PC-9 (cell line): Measurements from ENCODE around the gene GADD45G. TPM values are rescaled to one million over a fixed set of nuclear protein-coding genes. Genes with fewer than 3 reads are reported as not detected.

Experiments
- BruUV-seq: library from RNA; stranded (reverse); fragments of 400-500 nt; replicated peaks from 2 replicates; lab custom pipeline; 2021; lab: Mats Ljungman, UMichigan
- CTCF ChIA-PET: fragments of 300-600 bp; sonication (Branson Sonifier 250); formaldehyde crosslinking; loops from one replicate; lab custom pipeline; 2022; ENCODE audit warnings: antibody characterized with exemption; lab: Charles Lee
- POLR2A ChIA-PET: fragments of 300-600 bp; sonication (Branson Sonifier 250); formaldehyde crosslinking; loops from one replicate; lab custom pipeline; 2022; ENCODE audit warnings: antibody characterized with exemption; ENCODE audit not compliant: unreplicated experiment; lab: Charles Lee
- DNase-seq, 2 experiments: peaks; one replicate each; pipeline versions ENCODE4 v3.0.0 to v3.0.0-alpha.2; 2015 to 2022; ENCODE audit warnings: mixed read lengths in 1 of 2
- H2AFZ ChIP-seq: fragments of 200-600 bp; sonication (generic); 2 replicates; pipeline ENCODE4 v1.8.1; 2017; ENCODE audit warnings: antibody characterized with exemption
- H3F3A ChIP-seq: fragments of 200-600 bp; sonication (generic); 2 replicates; pipeline ENCODE4 v1.8.1; 2017; ENCODE audit warnings: antibody characterized with exemption, mild to moderate bottlenecking, low read depth; ENCODE audit not compliant: insufficient read depth
- H3K27ac ChIP-seq: fragments of 200-600 bp; sonication (generic); 2 replicates; pipeline ENCODE4 v1.6.1; 2016; ENCODE audit warnings: mixed run types
- H3K27me3 ChIP-seq: fragments of 200-600 bp; sonication (generic); 2 replicates; pipeline ENCODE4 v1.6.1; 2016; ENCODE audit warnings: low read depth, mixed run types; ENCODE audit not compliant: insufficient read depth
- H3K36me3 ChIP-seq: fragments of 200-600 bp; sonication (generic); 2 replicates; pipeline ENCODE4 v1.6.1; 2016; ENCODE audit warnings: low read depth, mixed run types
- H3K4me1 ChIP-seq: fragments of 200-600 bp; sonication (generic); replicated peaks from 2 replicates; pipeline ENCODE4 v1.6.1; 2016; ENCODE audit warnings: mixed run types; ENCODE audit not compliant: insufficient read depth
- H3K4me2 ChIP-seq: fragments of 200-600 bp; sonication (generic); 2 replicates; pipeline ENCODE4 v1.6.1; 2017; ENCODE audit warnings: mixed run types
- H3K4me3 ChIP-seq: fragments of 200-600 bp; sonication (generic); 2 replicates; pipeline ENCODE4 v1.6.1; 2016; ENCODE audit warnings: mixed run types
- H3K79me2 ChIP-seq: fragments of 200-600 bp; sonication (generic); 2 replicates; pipeline ENCODE4 v1.6.1; 2017; ENCODE audit warnings: low read depth, mixed run types
- H3K9me2 ChIP-seq: fragments of 200-600 bp; sonication (generic); 2 replicates; pipeline ENCODE4 v1.8.1; 2017; ENCODE audit warnings: mild to moderate bottlenecking; ENCODE audit not compliant: insufficient read depth
- H3K9me3 ChIP-seq: fragments of 200-600 bp; sonication (generic); 2 replicates; pipeline ENCODE4 v1.8.1; 2016; ENCODE audit warnings: low read depth; ENCODE audit not compliant: insufficient read depth
- H4K20me1 ChIP-seq: fragments of 200-600 bp; sonication (generic); 2 replicates; pipeline ENCODE4 v1.8.1; 2017; ENCODE audit not compliant: insufficient read depth
- EZH2 ChIP-seq: fragments of 200-600 bp; sonication (generic); IDR thresholded peaks from 2 replicates; pipeline ENCODE4 v1.8.0; 2017; ENCODE audit warnings: antibody characterized with exemption, low read depth
- intact Hi-C: fragments of 100-400 bp; cut with micrococcal nuclease; formaldehyde crosslinking; loops from one replicate; pipeline ENCODE4 v1.10.0; 2022; ENCODE audit not compliant: unreplicated experiment
- total RNA-seq: library from RNA; stranded (reverse); gene quantifications from 2 replicates; pipeline ENCODE4 v1.2.3, GENCODE V29; 2021
- TF ChIP-seq, protein P1 (sequence below): fragments of 200-600 bp; sonication (generic); conservative IDR thresholded peaks from 2 replicates; pipeline ENCODE4 v1.6.1; 2017; ENCODE audit warnings: mixed run types, antibody characterized with exemption, mild to moderate bottlenecking, moderate library complexity

GADD45G gene
- total RNA-seq, 1 experiment from 2014 or later = 2.4 TPM

DNA sequence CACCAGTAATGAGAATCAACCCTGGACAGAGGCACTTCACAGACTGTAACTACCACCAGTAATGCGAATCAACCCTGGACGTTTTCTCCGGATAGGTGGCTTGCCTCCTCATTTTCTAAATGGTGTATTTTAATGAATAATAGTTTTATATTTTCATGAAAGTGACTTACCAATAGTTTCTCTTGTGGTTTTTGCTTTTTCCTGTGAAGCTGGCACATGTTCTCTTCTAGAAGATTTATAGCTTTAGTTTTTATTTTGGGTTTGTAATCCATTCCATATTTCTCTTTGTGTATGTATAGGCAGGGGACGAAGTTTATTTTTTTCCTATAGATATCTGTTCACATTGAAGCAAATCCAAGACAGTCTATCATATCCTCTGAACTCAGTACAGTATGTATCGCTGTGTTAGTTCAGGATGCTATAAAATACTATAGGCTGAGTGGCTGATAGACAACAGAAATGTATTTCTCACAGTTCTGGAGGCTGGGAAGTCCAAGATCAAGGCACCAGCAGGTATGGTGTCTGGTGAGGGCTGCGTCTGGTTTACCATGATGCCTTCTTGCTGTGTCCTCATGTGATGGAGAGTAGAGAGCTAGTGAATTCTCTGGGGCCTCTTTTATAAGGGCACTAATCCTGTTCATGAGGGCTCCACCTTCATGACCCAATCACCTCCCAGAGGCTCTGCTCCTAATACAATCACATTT is 46.5 kb upstream of the GADD45G start:
- H3K4me2 ChIP-seq = no peak overlapping the region
- no peaks in the 10 kb centered on the region for H3K36me3 ChIP-seq
- no peak for TF ChIP-seq EZH2
- TF ChIP-seq, protein P1, sequence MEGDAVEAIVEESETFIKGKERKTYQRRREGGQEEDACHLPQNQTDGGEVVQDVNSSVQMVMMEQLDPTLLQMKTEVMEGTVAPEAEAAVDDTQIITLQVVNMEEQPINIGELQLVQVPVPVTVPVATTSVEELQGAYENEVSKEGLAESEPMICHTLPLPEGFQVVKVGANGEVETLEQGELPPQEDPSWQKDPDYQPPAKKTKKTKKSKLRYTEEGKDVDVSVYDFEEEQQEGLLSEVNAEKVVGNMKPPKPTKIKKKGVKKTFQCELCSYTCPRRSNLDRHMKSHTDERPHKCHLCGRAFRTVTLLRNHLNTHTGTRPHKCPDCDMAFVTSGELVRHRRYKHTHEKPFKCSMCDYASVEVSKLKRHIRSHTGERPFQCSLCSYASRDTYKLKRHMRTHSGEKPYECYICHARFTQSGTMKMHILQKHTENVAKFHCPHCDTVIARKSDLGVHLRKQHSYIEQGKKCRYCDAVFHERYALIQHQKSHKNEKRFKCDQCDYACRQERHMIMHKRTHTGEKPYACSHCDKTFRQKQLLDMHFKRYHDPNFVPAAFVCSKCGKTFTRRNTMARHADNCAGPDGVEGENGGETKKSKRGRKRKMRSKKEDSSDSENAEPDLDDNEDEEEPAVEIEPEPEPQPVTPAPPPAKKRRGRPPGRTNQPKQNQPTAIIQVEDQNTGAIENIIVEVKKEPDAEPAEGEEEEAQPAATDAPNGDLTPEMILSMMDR = no peak
- H3K4me1 ChIP-seq = no peaks in the 10 kb centered on the region
- no peak overlapping the region for H3K4me3 ChIP-seq
- peaks cover 54% of the 10 kb centered on the region for H3K27me3 ChIP-seq
- ChIA-PET CTCF (no interaction called here), POLR2A (no interaction called here)
- intact Hi-C loops = no loop called here
- no peaks in the 10 kb centered on the region for H3K9me2 ChIP-seq
- no peak for DNase-seq
- no peaks in the 10 kb centered on the region for H3F3A ChIP-seq
- H4K20me1 ChIP-seq = no peaks in the 10 kb centered on the region
- no peak overlapping the region for H3K27ac ChIP-seq
- no TSS peak for BruUV-seq
- H3K9me3 ChIP-seq = no peaks in the 10 kb centered on the region
- H2AFZ ChIP-seq = no peak overlapping the region
- no peaks in the 10 kb centered on the region for H3K79me2 ChIP-seq

DNA sequence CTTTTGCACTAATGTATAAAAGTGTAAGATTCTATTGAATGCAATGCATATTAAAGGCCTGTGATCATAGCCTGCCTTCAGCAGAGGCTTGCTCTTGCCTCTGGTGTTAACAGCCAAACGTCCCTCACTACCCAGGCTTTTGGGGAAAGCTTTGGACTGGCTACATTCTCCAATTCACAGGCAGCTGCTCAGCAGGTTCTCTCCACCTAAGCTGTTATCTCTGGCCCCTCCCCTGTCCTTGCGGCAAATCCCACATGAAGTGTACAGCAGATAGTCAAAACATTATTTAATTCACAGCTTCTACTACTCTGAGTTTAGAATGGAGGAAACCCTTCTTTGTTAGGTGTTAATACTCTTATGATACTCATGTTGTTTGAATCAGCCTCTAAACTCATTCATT is 45.9 kb upstream of the GADD45G start:
- no peaks in the 10 kb centered on the region for H3K36me3 ChIP-seq
- ChIA-PET CTCF (no interaction called here), POLR2A (interaction anchor here (0.7 kb wide), 1 partner anchor 8 kb away, joined by 3 read pairs; no protein-coding TSS in a partner anchor)
- H2AFZ ChIP-seq = no peak overlapping the region
- DNase-seq = no peak
- H3K79me2 ChIP-seq = no peaks in the 10 kb centered on the region
- no peaks in the 10 kb centered on the region for H4K20me1 ChIP-seq
- no peak for TF ChIP-seq EZH2
- TF ChIP-seq, protein P1 = no peak
- H3F3A ChIP-seq = no peaks in the 10 kb centered on the region
- H3K4me1 ChIP-seq = no peaks in the 10 kb centered on the region
- no peak overlapping the region for H3K4me3 ChIP-seq
- no peak overlapping the region for H3K4me2 ChIP-seq
- H3K9me3 ChIP-seq = no peaks in the 10 kb centered on the region
- no peaks in the 10 kb centered on the region for H3K9me2 ChIP-seq
- no TSS peak for BruUV-seq
- H3K27ac ChIP-seq = no peak overlapping the region
- peaks cover 55% of the 10 kb centered on the region for H3K27me3 ChIP-seq
- intact Hi-C loops = no loop called here

DNA sequence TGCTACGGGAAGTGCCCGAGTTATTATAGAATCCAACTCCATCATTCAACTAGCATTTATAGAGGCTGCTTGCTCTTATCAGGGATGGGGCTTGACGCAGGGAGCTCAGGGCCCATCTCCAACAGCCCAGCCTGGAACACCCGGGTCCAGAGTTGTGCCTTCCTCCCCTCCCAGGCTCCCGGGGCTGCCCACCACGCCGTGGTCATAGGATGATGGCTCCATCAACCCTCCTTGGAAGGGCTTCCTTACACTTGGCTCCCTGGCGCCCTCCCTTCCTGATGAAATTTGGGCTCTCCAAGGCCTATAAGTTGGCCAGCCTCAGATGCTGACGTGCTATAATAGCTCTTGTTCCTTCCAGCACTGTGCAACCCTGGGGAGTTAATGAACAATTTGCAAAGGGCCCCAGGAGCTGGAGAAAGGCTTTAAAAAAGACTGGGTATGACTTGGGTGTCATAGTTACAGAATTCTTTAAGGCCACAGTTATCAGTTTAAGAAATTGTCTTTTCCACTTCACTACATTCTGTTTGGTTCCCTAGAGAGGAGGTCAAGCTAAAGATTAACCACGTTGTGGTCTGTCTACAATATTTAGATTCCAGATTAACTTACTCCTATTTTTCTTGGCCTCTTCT is 42.5 kb upstream of the GADD45G start:
- Histone ChIP-seq H3F3A (no peaks in the 10 kb centered on the region), H3K27me3 (peaks cover 51% of the 10 kb centered on the region), H3K36me3 (no peaks in the 10 kb centered on the region), H3K79me2 (no peaks in the 10 kb centered on the region), H3K9me3 (no peaks in the 10 kb centered on the region), H3K4me3 (no peak overlapping the region), H3K4me2 (no peak overlapping the region), H3K9me2 (no peaks in the 10 kb centered on the region), H3K4me1 (no peaks in the 10 kb centered on the region), H4K20me1 (no peaks in the 10 kb centered on the region), H3K27ac (no peak overlapping the region), H2AFZ (no peak overlapping the region)
- no TSS peak for BruUV-seq
- ChIA-PET CTCF (no interaction called here), POLR2A (no interaction called here)
- TF ChIP-seq EZH2 = no peak
- TF ChIP-seq, protein P1 = no peak
- no peak for DNase-seq
- intact Hi-C loops = no loop called here
